DND-41 (cell line): ENCODE measurements around the gene ACADM.

Experiments used
- CTCF ChIP-seq: IDR thresholded peaks from 2 replicates; pipeline ENCODE4 v1.5.1; 2012; ENCODE audit warnings: borderline replicate concordance, low read length, moderate library complexity, mild to moderate bottlenecking; ENCODE audit not compliant: poor library complexity, severe bottlenecking; ENCODE audit errors: extremely low read depth
- EZH2 ChIP-seq: IDR thresholded peaks from 3 replicates; pipeline ENCODE4 v1.6.1; 2012; ENCODE audit warnings: borderline replicate concordance, low read depth, mild to moderate bottlenecking, moderate library complexity, low read length, inconsistent platforms; ENCODE audit not compliant: severe bottlenecking

- TF ChIP-seq CTCF (no peak), EZH2 (no peak)
Measured at GRCh38 chr1:75785983-75786853, 61.7 kb downstream of the ACADM start, which contains the start of gene RABGGTB.
